Renal pelvis (tissue), 4 donors: ENCODE results near the gene KIF5A. TPM values are rescaled to one million over a fixed set of nuclear protein-coding genes. Genes with fewer than 3 reads are reported as not detected.

Experiments used
- DNase-seq: peaks from one replicate; pipeline ENCODE4 v3.0.0-alpha.2; 2013
- polyA plus RNA-seq, 3 donors: library from polyadenylated mRNA; unstranded; fragments of 120-200 nt; gene quantifications; one replicate each; pipeline ENCODE4 v1.2.1, GENCODE V29; 2013; ENCODE audit not compliant: insufficient read length in 3 of 3

The KIF5A gene
- polyA plus RNA-seq, 3 donors = 0.41 to 0.68 (median 0.65) TPM

GRCh38 chr12:57619434-57620244, 69.8 kb downstream of the KIF5A start:
- no peak for DNase-seq

DNA sequence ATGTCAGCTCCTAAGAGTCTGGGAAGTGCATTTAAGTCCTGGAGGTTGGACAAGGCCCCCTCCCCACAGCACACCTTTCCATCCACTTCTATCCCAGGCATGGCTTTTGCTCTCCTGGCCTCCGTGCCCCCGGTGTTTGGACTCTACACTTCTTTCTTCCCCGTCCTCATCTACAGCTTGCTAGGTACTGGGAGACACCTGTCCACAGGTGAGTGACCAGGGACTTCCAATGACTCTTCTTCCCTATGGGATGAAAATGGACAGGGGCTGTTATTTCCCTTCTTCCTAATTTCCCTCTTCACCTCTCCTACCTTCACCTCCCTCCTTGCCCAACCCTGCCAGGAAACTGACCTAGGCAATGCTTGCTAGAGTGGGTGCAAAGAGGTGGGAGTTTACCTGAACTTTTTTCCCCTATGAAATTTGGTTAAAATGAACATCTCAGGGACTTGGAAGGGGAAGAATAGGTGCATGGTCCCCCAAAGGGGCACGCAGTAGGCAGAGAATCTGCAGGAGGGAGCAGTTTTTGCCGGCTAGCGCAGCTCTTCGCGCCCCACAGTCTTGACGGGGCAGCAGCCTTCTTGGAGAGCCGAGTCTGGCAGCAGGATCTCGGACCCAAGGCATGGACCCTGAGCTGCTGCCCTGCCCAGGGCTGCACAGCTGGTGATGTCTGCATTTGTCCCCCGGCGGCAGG, 70.5 kb downstream of the KIF5A start:
- no peak for DNase-seq

- no peak for DNase-seq
Observed at GRCh38 chr12:57620936-57621496, 71.2 kb downstream of the KIF5A start.

DNA sequence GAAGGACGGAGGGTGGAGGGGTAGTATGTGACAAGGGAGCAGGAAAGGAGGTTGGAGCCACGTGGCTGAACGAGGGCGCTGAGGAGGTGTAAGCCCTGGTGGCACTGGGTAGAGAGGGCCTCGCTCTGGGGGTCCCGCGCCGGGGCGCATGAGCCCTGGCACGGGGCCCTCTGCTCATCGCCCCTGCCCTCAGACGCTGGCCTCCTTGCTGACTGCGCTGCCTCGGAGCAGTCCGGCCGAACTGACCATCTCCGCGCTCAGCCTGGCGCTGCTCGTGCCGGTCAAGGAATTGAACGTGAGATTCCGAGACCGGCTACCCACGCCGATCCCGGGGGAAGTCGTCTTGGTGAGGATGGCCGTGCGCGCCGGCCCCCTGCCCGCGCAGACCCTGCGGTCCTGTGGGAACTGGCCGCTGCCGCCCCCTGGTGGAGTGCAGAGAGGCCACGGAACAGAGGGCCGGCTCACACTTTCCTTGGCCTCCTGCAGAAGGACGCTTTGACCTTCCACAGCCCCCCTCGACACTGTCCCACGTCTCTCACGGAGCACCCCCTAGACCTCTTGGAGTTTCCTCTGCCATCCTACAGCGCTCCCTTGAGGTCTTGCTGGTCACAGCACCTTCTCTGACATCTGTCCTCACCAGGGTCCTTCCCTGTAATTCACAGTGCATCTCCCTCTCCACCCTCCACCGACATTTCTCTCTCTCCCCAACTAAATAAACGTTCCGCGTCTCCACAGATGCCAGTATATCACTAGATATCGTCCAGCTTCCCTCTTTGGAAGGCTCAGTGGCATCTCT, 71.9 kb downstream of the KIF5A start:
- DNase-seq = no peak

DNA sequence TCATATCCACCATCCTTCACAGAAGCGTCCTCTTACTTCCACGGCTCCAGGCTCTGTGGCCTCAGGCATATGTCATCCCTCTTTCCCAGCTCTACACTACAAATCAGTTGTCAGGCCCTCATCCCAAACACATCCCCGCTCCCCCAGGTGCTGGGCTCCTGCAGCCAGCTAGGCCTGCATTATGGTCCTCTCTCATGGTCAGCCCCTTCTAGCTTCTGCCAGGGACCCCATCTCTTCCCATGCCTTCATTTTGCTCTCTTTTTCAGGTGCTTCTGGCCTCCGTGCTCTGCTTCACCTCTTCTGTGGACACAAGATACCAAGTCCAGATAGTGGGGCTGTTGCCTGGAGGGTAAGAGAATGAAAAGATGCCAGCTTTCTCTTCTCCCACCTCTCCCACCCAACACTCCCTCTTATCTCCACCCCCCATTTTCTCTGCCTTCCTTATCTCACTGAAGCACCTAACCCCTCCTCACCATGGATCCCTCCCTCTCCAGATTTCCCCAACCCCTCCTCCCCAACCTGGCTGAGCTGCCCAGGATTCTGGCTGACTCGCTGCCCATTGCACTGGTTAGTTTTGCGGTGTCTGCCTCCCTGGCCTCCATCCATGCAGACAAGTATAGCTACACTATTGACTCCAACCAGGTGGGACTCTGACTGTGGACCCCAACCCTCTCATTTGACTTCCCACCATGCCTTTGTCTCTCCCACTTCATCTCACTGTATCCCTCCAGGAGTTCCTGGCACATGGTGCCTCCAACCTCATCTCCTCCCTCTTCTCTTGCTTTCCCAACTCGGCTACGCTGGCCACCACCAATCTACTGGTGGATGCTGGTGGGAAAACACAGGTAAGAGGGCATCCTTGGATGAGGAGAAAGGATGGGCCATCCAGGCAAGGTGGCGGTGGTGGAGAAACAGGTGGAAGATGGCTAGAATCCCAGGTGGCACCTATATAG, 72.7 kb downstream of the KIF5A start:
- DNase-seq = no peak

DNA sequence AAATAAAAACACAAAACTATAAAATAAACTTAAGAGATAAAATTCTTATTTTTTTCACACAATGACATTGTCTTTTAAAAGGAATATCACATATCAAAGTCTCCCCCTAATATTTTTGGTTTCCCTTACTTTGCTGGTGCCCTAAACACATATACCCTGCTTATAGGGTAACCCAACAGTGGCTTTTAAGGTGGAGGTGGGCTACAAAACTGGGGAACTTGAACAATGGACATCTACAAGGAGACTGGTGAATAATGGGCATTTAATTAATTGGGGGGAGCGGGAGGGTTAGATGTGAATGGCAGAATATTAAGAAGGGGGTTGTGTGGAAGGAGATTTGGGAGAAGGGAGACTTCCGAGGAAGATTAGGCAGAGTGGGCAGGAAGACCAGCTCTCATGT, 73.5 kb downstream of the KIF5A start:
- DNase-seq = no peak

- DNase-seq = no peak
Observed at GRCh38 chr12:57623811-57624390, 74.1 kb downstream of the KIF5A start.

DNA sequence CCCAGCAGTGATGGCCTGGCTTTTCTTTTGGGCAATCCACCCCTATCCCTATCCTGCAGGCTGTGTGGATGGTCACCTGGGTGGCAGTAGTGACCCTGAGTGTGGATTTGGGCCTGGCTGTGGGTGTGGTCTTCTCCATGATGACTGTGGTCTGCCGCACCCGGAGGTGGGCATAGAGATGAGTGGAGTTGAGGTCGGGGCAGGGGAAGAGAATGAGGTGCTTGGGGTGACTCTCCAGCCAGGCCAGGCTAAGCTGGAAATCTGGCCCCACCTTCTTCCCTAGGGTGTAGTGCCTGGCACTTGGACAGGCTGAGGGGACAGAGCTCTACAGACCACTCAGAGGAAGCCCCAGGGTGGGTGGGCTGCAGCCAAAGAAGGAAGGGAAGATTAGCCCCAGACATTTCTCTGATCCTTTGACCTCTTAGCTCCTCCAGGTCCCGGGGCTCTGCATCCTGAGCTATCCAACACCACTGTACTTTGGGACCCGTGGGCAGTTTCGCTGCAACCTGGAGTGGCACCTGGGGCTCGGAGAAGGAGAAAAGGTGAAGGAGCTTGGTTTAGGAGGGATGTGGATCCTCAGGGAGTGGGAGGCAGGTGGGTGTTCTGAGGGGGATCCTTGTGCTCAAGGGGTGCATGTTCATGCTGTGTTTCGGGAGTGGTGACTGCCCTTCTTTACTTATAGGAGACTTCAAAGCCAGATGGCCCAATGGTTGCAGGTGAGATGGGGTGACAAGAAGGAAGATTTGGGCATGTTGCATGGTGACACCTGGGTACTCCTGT, 74.8 kb downstream of the KIF5A start:
- no peak for DNase-seq

GRCh38 chr12:57625261-57626032, 75.6 kb downstream of the KIF5A start:
- no peak for DNase-seq

DNA sequence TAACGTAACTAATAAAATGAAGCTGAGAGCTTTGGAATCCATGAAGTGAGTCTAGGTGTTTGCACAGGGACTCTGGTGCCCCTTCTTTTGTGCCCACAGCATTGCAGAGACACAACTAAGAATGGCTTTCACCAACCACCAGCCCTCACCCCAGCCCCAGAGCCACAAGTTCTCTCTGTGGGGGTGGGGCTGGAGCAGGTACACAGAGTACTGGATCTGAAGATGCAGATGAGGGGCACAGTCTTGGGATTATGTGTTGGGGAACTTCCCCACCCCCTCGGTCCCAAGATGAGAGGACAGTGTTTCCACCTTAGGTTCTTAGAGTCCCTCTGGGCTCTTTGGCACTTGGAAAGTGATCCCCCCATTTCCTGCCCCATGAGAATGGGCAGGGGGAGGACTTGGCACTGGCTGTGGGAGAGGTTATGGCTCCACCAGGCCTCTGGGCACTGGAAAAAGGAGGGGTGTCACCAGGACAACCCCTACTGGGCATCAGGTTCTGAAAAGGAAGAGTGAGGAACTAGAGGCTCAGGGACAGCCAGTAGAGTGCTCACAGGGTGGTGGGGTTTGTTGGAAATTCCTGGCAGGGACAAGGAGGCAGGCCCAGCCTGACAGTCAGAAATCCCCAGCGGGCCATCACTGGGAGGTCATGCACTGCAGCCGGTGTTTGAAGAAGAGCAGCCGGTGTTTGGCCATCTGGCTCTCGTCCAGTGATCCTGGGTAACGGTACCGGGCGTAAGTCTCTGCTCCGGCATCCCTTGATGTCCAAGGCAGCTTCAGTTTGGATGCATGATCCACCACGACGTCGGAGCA, 76.5 kb downstream of the KIF5A start:
- no peak for DNase-seq

GRCh38 chr12:57626921-57627445, 77.1 kb downstream of the KIF5A start:
- DNase-seq = no peak

DNA sequence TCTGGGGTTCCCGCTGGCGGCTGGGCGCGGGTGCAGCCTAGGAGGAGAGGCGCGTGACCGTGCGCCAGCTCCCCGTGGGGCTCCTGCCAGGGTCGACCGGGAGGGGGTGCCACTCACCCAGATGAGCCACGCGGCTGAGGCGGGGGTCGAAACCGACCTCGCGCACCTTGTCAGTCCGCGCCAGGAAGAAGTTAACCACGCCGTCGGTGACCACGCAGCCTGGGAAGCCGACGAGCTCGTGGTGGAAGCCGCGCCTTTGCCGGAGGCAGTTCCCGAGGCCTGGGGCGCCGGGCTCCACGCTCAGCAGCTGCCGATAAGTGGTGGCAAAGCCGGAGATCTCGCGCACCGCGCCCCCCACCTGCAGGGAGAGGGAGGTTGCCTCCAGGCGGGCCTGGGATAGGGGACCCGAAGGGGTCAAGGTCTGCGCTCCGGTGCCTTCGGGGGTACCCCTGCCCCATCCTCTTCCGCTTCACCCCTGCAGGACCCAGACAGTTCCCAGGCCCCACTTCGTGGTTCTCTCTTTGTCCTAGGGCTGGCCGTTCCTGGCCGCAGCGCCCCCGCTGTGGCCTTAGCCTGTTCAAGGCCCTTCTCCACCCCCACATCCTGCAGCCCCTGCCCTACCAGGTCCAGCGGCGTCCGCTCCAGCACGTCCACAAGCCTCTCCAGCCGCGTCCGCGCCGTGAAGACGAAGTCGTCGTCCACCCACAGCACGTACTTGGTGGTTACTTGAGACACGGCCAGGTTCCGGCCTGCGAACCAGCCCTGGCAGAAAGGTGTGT, 77.8 kb downstream of the KIF5A start:
- DNase-seq = no peak

- DNase-seq = no peak
Observed at GRCh38 chr12:57628280-57629191, 78.7 kb downstream of the KIF5A start.

DNA sequence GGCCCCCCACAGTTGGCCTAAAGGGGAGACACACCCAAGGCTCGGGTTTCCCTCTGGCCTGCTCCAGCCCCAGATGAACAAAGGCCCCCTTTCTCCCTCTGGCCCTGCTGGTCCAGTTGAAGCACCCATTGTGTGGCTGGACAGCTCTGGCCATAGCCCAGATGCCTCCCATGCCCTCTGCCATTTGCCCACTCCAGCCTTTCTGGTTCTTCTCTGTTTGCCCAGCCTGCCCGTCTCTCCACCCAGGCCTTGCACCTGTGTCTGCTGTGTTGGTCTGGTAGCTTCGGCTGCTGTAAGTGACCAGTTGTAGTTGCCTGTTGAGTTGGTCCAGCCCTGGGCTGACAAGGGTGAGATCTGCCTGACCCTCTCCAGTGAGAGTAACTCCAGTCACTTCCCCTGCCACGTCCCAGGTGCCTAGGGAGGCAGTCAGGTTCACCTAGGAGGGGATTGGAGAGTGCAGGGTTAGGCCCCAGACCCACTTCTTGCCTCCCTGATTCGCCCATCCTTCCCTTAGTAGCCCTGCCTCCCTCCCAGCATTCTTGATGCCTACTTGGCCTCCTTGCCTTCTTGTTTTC, 80.1 kb downstream of the KIF5A start:
- DNase-seq = no peak

- DNase-seq = no peak
Observed at GRCh38 chr12:57630891-57631433, 81.1 kb downstream of the KIF5A start.
